ENCODE results near the gene DGKB.

Gene DGKB

GRCh38 chr7:14351167-14351566 is 551.4 kb downstream of the DGKB start:
- CTCF ChIA-PET: interaction anchor here (0.7 kb wide), 1 partner anchor 19 kb away, joined by 5 read pairs; no protein-coding TSS in a partner anchor
- peak; percentile 16 for DNase-seq (ENCODE audit: extremely low spot score)
- POLR2A ChIA-PET: no interaction called here
- no peak for TF ChIP-seq BHLHE40 (IDR thresholded peaks at IDR 0.05; ENCODE audit: borderline replicate concordance)
- TF ChIP-seq LEF1 (IDR thresholded peaks at IDR 0.05; ENCODE audit: borderline replicate concordance): no peak
- TF ChIP-seq ZNF384 (IDR thresholded peaks at IDR 0.05): no peak
- TF ChIP-seq FOXK2 (IDR thresholded peaks at IDR 0.05): no peak
- TF ChIP-seq TARDBP (IDR thresholded peaks at IDR 0.05): no peak
- TF ChIP-seq SUZ12 (IDR thresholded peaks at IDR 0.05): no peak
- no peak for TF ChIP-seq ARNT (IDR thresholded peaks at IDR 0.05)
- TF ChIP-seq CTBP1 (IDR thresholded peaks at IDR 0.05; ENCODE audit: borderline replicate concordance): no peak
- TF ChIP-seq PKNOX1 (IDR thresholded peaks at IDR 0.05): no peak
- no peak for TF ChIP-seq L3MBTL2 (conservative IDR thresholded peaks at IDR 0.05)
- no peak for TF ChIP-seq FOXM1 (IDR thresholded peaks at IDR 0.05; ENCODE audit: borderline replicate concordance)
- no peak for TF ChIP-seq HDGF (IDR thresholded peaks at IDR 0.05; ENCODE audit: borderline replicate concordance)
- no peak for TF ChIP-seq FOXA1 (IDR thresholded peaks at IDR 0.05)

DNA sequence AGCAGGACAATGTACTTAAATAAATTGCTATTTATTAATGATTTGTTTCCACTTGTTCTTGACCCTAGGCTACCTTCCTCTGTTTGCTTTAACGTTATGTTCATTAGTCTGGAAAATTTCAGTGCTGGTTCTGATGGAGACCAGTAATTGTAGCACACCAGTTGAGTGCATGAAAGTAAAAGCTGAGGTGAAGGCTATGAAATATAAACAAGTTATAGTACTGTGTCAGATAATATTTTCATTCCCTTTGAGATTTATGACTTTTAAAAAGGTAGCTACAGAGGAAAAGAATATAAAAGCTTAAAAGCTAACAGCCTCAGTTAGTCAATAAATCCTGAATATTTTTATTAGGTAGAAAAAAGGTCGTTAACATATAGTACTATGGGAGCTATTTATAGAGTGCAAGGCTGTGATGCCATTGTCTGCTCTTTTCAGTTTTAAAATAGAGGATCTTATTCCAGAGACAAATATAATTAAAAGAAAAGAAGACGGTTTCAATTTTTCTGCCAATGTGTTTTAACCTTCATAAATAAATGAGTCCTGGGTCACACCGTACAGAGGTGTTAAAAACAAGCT is 561.3 kb downstream of the DGKB start:
- TF ChIP-seq PKNOX1 (IDR thresholded peaks at IDR 0.05): peak; percentile 80
- TF ChIP-seq ELF4 (IDR thresholded peaks at IDR 0.05): no peak
- TF ChIP-seq FOXA1 (IDR thresholded peaks at IDR 0.05): peak; percentile 32; the same call in 1 of the 2 replicates
- ChIA-PET CTCF (no interaction called here), POLR2A (no interaction called here)
- DNase-seq (ENCODE audit: extremely low spot score): no peak

DNA sequence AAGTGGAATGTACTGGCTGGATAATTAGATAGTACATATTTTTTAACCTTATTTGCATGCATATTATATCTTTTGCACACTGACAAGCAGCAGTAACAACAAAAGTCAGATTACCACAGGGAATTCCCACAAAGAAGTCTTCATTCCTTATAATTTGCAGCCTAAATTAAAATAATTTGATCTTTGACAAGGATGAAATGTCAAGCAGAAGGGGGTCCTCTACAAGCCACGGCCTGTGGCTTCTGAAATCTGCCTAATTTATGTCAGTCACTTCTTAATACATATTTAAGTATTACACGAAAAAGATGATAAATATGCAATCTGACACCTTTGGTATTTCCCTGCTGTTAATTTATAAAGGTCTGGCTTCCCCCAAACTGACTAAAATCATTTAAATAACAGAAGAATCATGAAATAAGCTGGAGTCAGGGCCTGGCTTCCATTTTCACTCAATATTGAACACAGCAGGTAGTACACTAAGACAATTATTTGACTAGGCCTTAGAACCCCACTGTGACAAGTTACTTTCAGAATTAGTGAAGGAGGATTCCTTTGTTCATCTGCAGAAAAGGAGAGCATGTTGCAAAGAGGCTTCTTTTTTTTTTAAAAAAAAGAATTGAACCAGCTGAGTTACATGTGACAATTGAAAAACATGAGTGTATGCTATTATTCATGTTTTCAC is 562.0 kb downstream of the DGKB start:
- ChIA-PET POLR2A (no interaction called here), CTCF (no interaction called here)
- DNase-seq (ENCODE audit: extremely low spot score): no peak
- no peak for TF ChIP-seq ELF4 (IDR thresholded peaks at IDR 0.05)
- no peak for TF ChIP-seq SUZ12 (IDR thresholded peaks at IDR 0.05)
- peak; percentile 88 for TF ChIP-seq PKNOX1 (IDR thresholded peaks at IDR 0.05)
- no peak for TF ChIP-seq BHLHE40 (IDR thresholded peaks at IDR 0.05; ENCODE audit: borderline replicate concordance)
- TF ChIP-seq ZNF384 (IDR thresholded peaks at IDR 0.05): 0 out of 2 replicates have a peak, but pooled peaks have one; percentile 45

GRCh38 chr7:14339861-14340260 is 562.7 kb downstream of the DGKB start:
- ChIA-PET CTCF (interaction anchor here (0.8 kb wide), 1 partner anchor 351 kb away, joined by 5 read pairs; no protein-coding TSS in a partner anchor), POLR2A (no interaction called here)
- no peak for TF ChIP-seq PKNOX1 (IDR thresholded peaks at IDR 0.05)
- TF ChIP-seq SP1 (IDR thresholded peaks at IDR 0.05): no peak
- peak; percentile 69; the same call in 1 of the 2 replicates for TF ChIP-seq ZNF384 (IDR thresholded peaks at IDR 0.05)
- no peak for TF ChIP-seq CTBP1 (IDR thresholded peaks at IDR 0.05; ENCODE audit: borderline replicate concordance)
- no peak for TF ChIP-seq ARNT (IDR thresholded peaks at IDR 0.05)
- DNase-seq (ENCODE audit: extremely low spot score): no peak

DNA sequence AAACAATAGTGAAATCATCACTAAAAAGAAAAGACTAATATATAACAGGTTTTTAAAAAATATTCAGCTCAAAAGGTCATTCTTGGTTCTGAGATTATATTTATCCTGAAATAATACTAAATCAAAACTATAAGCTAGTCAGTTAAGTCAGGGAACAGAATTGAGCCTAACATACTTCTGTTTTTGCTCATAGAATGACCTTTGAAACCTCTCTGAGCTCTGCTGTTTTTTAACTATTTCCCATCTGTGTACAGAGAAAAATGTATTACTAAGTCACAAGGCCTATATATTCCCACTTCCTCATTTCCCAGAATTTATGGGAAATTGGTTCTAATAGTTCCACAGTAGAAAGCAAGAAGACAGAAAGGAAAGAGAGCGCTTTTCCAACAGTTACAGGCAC is 566.3 kb downstream of the DGKB start:
- no peak for TF ChIP-seq ELF4 (IDR thresholded peaks at IDR 0.05)
- no peak for TF ChIP-seq FOXK2 (IDR thresholded peaks at IDR 0.05)
- TF ChIP-seq FOXA1 (IDR thresholded peaks at IDR 0.05): no peak
- no peak for TF ChIP-seq TARDBP (IDR thresholded peaks at IDR 0.05)
- no peak for TF ChIP-seq SP1 (IDR thresholded peaks at IDR 0.05)
- TF ChIP-seq BHLHE40 (IDR thresholded peaks at IDR 0.05; ENCODE audit: borderline replicate concordance): no peak
- no peak for TF ChIP-seq SUZ12 (IDR thresholded peaks at IDR 0.05)
- no peak for TF ChIP-seq ZNF384 (IDR thresholded peaks at IDR 0.05)
- no peak for TF ChIP-seq HDGF (IDR thresholded peaks at IDR 0.05; ENCODE audit: borderline replicate concordance)
- no peak for TF ChIP-seq CTBP1 (IDR thresholded peaks at IDR 0.05; ENCODE audit: borderline replicate concordance)
- no peak for TF ChIP-seq NFRKB (IDR thresholded peaks at IDR 0.05)
- no peak for TF ChIP-seq PKNOX1 (IDR thresholded peaks at IDR 0.05)
- no peak for TF ChIP-seq ARNT (IDR thresholded peaks at IDR 0.05)
- TF ChIP-seq FOXM1 (IDR thresholded peaks at IDR 0.05; ENCODE audit: borderline replicate concordance): no peak
- no peak for TF ChIP-seq LEF1 (IDR thresholded peaks at IDR 0.05; ENCODE audit: borderline replicate concordance)
- no peak for TF ChIP-seq L3MBTL2 (conservative IDR thresholded peaks at IDR 0.05)
- DNase-seq (ENCODE audit: extremely low spot score): no peak
- ChIA-PET POLR2A (no interaction called here), CTCF (no interaction called here)

Measured in HEK293T (cell line).